Measurements from ENCODE around the gene LCN12.

The LCN12 gene, protein sequence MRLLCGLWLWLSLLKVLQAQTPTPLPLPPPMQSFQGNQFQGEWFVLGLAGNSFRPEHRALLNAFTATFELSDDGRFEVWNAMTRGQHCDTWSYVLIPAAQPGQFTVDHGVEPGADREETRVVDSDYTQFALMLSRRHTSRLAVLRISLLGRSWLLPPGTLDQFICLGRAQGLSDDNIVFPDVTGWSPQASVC

DNA sequence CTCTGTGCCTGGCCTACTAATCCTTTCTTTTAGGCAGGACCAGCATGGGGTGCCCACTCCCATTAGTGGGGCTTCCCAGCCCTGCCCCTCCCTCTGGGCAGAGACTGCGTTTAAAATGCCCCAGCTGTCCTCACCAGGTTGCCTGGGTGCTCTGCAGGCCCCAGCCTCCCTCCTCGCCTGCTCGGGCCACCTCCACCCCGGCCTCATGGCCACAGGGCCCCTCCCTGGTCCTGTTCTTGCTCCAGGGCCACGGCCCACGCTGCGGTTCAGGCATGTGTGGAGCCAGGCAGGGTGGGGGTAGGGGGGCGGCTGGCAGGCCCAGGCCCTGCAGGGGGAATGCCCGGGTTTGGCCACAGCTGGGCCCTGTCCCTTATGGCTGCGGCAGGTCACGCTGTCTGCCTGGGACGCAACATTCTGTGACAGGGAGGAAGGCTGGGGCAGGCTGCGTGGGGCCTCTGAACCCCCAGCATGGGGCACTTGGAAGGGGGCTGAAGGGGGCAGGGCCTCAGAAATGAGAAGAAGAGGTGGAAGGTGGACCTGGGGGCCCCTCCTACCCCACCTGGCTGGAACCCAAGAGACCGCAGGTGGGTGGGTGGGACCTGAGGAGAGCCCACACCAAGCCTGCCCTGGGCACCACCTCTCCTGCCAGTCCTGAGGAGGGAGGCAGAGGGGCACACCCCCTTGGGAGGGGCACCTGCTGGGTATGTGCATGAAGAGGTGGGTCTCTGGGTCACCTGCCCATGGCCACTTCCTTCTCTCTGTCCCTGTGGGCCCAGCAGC, at the start of gene LCN12:
Gene LCN12 (plus strand): TSS at position 733 of the 780 bp plus-strand sequence. CDS start 55 bp downstream, outside the sequence.
- no peak for DNase-seq (ENCODE audit: low read depth in 1 of 2, low spot score in 1 of 2)
- in situ Hi-C loops (cut with HindIII; ENCODE audit: low pct_unique_long_range_greater_than_20kb, low sequenced_read_pairs): no loop called here
- no peak for TF ChIP-seq JUND (IDR thresholded peaks at IDR 0.05; ENCODE audit: low read depth)

- in situ Hi-C loops (cut with HindIII; ENCODE audit: low pct_unique_long_range_greater_than_20kb, low sequenced_read_pairs): no loop called here
- TF ChIP-seq JUND (IDR thresholded peaks at IDR 0.05; ENCODE audit: low read depth): no peak
- DNase-seq (ENCODE audit: low read depth in 1 of 2, low spot score in 1 of 2): no peak
These were observed 49.0 kb upstream of the LCN12 start for GRCh38 chr9:136903041-136903554.

- in situ Hi-C loops (cut with HindIII; ENCODE audit: low pct_unique_long_range_greater_than_20kb, low sequenced_read_pairs): no loop called here
- no peak for DNase-seq (ENCODE audit: low read depth in 1 of 2, low spot score in 1 of 2)
- TF ChIP-seq JUND (IDR thresholded peaks at IDR 0.05; ENCODE audit: low read depth): no peak
These were observed 45.8 kb upstream of the LCN12 start for GRCh38 chr9:136906266-136906665.

DNA sequence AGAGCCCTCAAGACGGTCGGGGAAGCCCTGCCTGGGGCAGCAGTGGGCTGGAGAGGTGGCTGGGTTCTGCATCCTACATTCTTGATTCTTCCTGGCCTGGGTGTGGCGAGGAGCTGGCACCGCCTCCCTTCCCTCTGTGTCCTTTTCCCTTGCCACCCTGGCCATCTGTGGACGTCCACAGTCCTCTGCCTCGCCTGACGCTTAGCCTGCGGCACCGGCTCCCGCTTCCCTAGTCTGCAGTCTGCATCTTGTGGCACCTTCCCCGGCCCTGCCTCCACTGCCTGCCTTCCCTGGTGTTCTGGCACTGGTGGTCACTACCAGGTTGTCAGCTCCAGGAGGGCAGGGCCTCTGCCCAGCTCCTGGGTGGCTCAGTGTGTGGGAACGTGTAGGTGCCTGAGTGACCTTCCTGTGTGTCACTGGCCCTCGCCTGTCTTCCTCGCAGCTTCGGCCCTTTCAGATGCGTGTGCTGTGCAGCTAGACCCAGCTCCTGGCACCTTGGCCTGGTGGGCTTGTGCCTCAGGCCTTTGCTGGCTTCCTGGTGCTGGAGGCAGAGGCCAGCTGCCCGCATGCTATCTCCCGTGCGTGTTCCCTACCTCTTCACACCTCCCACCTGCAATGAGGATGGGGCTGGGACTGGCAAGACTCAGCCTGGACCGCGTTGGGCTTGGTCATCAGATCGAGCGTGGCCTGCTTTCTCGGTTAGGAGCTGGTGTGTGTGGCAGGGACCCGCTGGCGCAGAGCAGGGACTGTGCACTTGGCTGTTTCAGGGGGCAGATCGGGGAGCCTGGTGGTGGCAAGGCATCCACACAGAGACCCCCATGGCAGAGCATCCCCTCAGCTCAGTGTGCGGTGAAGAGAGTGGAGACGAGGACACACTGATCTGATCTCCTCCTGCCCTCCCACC, 44.8 kb upstream of the LCN12 start:
- no peak for TF ChIP-seq JUND (IDR thresholded peaks at IDR 0.05; ENCODE audit: low read depth)
- in situ Hi-C loops (cut with HindIII; ENCODE audit: low pct_unique_long_range_greater_than_20kb, low sequenced_read_pairs): no loop called here
- DNase-seq (ENCODE audit: low read depth in 1 of 2, low spot score in 1 of 2): no peak

- in situ Hi-C loops (cut with HindIII; ENCODE audit: low pct_unique_long_range_greater_than_20kb, low sequenced_read_pairs): no loop called here
These were observed 41.7 kb upstream of the LCN12 start for GRCh38 chr9:136910197-136910900.

DNA sequence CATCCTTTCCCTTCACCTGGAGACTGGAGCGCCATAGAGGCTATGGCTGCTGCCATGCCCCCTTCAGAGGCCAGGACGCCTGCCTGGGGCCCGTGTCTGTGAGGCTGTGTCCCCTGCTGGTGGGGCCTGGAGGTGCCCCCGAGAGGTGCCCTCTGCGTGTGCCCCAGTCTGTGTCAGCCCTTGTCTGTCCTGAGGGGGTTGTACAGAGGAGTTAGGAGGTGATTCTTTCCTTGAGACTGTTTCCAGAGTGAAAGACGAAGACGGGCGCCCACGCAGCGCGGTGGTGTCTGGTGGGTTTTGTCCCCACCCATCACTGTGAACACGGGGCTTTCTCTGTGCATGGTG, 41.2 kb upstream of the LCN12 start:
- no peak for DNase-seq (ENCODE audit: low read depth in 1 of 2, low spot score in 1 of 2)
- TF ChIP-seq JUND (IDR thresholded peaks at IDR 0.05; ENCODE audit: low read depth): no peak
- in situ Hi-C loops (cut with HindIII; ENCODE audit: low pct_unique_long_range_greater_than_20kb, low sequenced_read_pairs): no loop called here

More at GRCh38 chr9:136910197-136910900, 41.7 kb upstream of the LCN12 start:
- no peak for DNase-seq (ENCODE audit: low read depth in 1 of 2, low spot score in 1 of 2)
- no peak for TF ChIP-seq JUND (IDR thresholded peaks at IDR 0.05; ENCODE audit: low read depth)

DNA sequence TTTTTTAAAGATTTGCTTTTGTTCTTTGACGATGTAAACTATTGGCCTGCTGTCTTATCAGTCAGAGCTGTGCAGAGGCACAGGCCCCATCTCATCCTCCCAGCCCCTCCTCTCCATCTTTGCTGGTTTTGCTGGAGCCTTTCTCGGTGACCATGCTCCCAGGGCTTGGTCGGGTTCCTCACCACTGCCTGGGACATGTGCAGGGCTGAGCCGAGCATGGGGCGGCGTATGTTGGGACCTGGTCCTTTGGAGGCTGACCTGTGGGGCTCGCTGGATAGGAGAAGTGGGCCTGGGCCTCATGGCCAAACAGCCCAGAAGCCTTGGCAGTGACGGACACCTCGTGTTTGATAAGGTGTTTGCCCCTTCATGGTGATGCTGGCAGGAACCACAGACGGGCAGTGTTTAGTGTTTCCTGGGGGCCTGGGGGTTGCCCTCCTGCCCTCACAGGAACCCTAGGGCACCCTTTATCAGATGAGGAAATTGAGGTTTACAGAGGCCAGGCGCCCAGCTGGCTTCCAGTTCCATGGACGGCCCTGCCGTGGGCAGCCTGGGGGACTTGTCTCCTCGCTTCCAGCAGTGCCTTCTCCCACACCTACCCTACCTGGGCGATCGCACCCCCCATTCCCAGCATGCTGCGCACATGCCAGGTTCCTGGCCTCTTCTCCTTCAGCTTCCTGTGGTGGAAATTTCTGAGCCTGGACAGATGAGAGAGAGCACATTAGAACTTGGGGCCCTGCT, 38.2 kb upstream of the LCN12 start:
- TF ChIP-seq JUND (IDR thresholded peaks at IDR 0.05; ENCODE audit: low read depth): no peak
- in situ Hi-C loops (cut with HindIII; ENCODE audit: low pct_unique_long_range_greater_than_20kb, low sequenced_read_pairs): no loop called here
- no peak for DNase-seq (ENCODE audit: low read depth in 1 of 2, low spot score in 1 of 2)

GRCh38 chr9:136915632-136916329, 36.3 kb upstream of the LCN12 start:
- no peak for DNase-seq (ENCODE audit: low read depth in 1 of 2, low spot score in 1 of 2)
- TF ChIP-seq JUND (IDR thresholded peaks at IDR 0.05; ENCODE audit: low read depth): no peak
- in situ Hi-C loops (cut with HindIII; ENCODE audit: low pct_unique_long_range_greater_than_20kb, low sequenced_read_pairs): no loop called here

DNA sequence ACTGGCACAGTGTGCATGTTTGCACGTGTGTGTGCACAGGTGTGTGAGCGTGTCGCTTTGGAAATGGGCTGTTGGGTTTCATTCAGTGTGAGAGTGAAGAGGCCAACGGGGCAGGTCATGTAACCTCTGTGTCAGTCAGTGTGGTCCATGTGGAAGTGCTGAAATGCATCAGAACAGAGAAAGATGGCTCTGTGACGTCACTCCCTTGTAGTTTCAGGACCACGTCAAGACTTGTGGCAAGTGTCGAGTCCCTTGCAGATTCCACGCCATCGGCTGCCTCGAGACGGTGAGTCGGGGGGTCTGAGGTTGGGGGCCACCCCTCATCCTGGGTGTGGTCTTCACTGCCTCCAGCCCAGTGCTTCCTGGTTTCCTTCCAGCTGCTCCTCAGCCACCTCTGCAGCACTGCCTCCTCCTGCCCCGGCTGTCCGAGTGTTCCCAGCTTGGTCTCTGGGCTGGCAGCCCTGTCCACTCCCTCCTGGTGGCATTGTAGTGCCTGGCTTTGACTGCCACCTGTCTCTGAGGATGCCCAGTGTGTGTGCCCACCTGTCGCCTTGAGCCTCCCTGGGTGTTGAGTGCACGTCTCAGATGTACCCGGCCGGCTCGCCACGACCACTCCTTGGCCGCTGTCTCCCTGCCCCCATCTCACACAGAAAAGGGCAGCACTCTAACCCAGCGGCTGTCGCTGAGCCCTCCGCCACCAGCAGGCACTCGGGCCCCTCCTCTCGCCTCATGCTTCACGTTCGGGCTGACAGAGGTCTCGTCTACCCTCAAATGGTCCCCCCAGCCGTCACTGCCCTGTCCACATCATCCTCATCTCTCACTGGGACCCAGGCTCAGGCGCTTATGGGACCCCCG, 35.5 kb upstream of the LCN12 start:
- TF ChIP-seq JUND (IDR thresholded peaks at IDR 0.05; ENCODE audit: low read depth): no peak

DNA sequence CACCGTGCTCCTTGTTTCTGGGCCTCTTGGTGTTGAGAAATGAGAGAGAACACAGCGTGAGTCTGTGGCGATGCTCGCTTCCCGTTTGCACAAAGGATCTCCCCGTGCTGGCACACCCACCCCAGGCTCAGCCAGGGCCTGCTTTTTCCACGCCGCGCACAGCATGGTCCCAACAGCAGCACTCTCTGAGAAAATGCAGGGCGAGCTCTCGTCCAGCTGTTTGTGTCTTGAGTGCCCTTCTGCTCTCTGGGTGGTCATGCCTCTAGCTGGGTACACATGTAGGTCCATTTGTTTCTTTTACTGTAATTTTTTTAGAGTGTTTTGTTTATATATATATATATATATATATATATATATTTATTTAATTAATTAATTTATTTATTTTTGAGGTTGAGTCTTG, 34.2 kb upstream of the LCN12 start:
- DNase-seq (ENCODE audit: low read depth in 1 of 2, low spot score in 1 of 2): no peak
- no peak for TF ChIP-seq JUND (IDR thresholded peaks at IDR 0.05; ENCODE audit: low read depth)
- in situ Hi-C loops (cut with HindIII; ENCODE audit: low pct_unique_long_range_greater_than_20kb, low sequenced_read_pairs): no loop called here

More for the DNA sequence above, 35.5 kb upstream of the LCN12 start:
- no peak for DNase-seq (ENCODE audit: low read depth in 1 of 2, low spot score in 1 of 2)
- in situ Hi-C loops (cut with HindIII; ENCODE audit: low pct_unique_long_range_greater_than_20kb, low sequenced_read_pairs): no loop called here

Measured in T47D (cell line).